Keratinocyte (primary cell): ENCODE measurements around the gene PNLIPRP3. TPM values are rescaled to one million over a fixed set of nuclear protein-coding genes. Genes with fewer than 3 reads are reported as not detected.

Experiments used
- DNase-seq: peaks from one replicate; pipeline ENCODE4 v3.0.0-alpha.2; 2011; ENCODE audit warnings: low read depth, missing footprints, low spot score
- FAIRE-seq: peaks from 2 replicates; lab custom pipeline; 2011; peaks lifted over from hg19 to GRCh38; lab: Jason Lieb, UNC
- H2AFZ ChIP-seq: 2 replicates; pipeline ENCODE4 v1.6.0; 2012; ENCODE audit warnings: low read length, control low read depth, inconsistent platforms; ENCODE audit not compliant: control insufficient read depth
- H3K27ac ChIP-seq: 2 replicates; pipeline ENCODE4 v1.5.1; 2011; ENCODE audit warnings: low read length; ENCODE audit not compliant: control insufficient read depth, insufficient read depth
- H3K27me3 ChIP-seq: 3 replicates; pipeline ENCODE4 v1.6.0; 2011; ENCODE audit warnings: low read length; ENCODE audit not compliant: control insufficient read depth, insufficient read depth; ENCODE audit errors: extremely low read depth
- H3K36me3 ChIP-seq, 2 experiments: 2 replicates in 1 of 2; 3 replicates in 1 of 2; pipeline ENCODE4 v1.5.1; 2011; ENCODE audit warnings: low read length in 2 of 2, mild to moderate bottlenecking in 1 of 2; ENCODE audit not compliant: control insufficient read depth in 2 of 2, insufficient read depth in 2 of 2; ENCODE audit errors: extremely low read depth in 1 of 2
- H3K4me1 ChIP-seq: 3 replicates; pipeline ENCODE4 v1.5.1; 2011; ENCODE audit warnings: low read length; ENCODE audit not compliant: control insufficient read depth, insufficient read depth; ENCODE audit errors: extremely low read depth
- H3K4me2 ChIP-seq: 3 replicates; pipeline ENCODE4 v1.6.0; 2011; ENCODE audit warnings: low read depth, low read length; ENCODE audit not compliant: control insufficient read depth, insufficient read depth; ENCODE audit errors: extremely low read depth
- H3K4me3 ChIP-seq, 3 experiments: fragments of 200-600 bp in 1 of 3; sonication (generic) in 1 of 3; 2 replicates in 2 of 3; 3 replicates in 1 of 3; pipeline ENCODE4 v1.5.1; 2011 to 2016; ENCODE audit warnings: low read length in 3 of 3, mild to moderate bottlenecking in 3 of 3, control low read depth in 2 of 3, inconsistent platforms in 1 of 3, low read depth in 1 of 3, mixed read lengths in 1 of 3, mixed run types in 1 of 3, moderate library complexity in 1 of 3; ENCODE audit not compliant: control insufficient read depth in 2 of 3, insufficient read depth in 2 of 3; ENCODE audit errors: extremely low read depth in 1 of 3
- H3K79me2 ChIP-seq: 2 replicates; pipeline ENCODE4 v1.6.0; 2012; ENCODE audit warnings: low read length; ENCODE audit not compliant: control insufficient read depth, insufficient read depth
- H3K9ac ChIP-seq: 3 replicates; pipeline ENCODE4 v1.6.0; 2011; ENCODE audit warnings: low read length; ENCODE audit not compliant: control insufficient read depth, insufficient read depth; ENCODE audit errors: extremely low read depth
- H3K9me1 ChIP-seq: 3 replicates; pipeline ENCODE4 v1.6.0; 2011; ENCODE audit warnings: low read length; ENCODE audit not compliant: control insufficient read depth, insufficient read depth; ENCODE audit errors: extremely low read depth
- H3K9me3 ChIP-seq: 2 replicates; pipeline ENCODE4 v1.5.1; 2012; ENCODE audit warnings: low read depth, low read length; ENCODE audit not compliant: control insufficient read depth
- H4K20me1 ChIP-seq: 3 replicates; pipeline ENCODE4 v1.6.0; 2011; ENCODE audit warnings: low read length; ENCODE audit not compliant: control insufficient read depth, insufficient read depth; ENCODE audit errors: extremely low read depth
- CTCF ChIP-seq, 3 experiments: IDR thresholded peaks in 1 of 3; conservative IDR thresholded peaks in 1 of 3; optimal IDR thresholded peaks in 1 of 3; 2 replicates in 2 of 3; 3 replicates in 1 of 3; pipeline versions ENCODE3 to v1.5.1; 2011; ENCODE audit warnings: low read length in 3 of 3, mild to moderate bottlenecking in 3 of 3, moderate library complexity in 2 of 3, control low read depth in 1 of 3, inconsistent platforms in 1 of 3; ENCODE audit not compliant: insufficient read depth in 2 of 3; ENCODE audit errors: extremely low read depth in 1 of 3
- EZH2 ChIP-seq: IDR thresholded peaks from one replicate; pipeline ENCODE4 v1.6.1; 2012; ENCODE audit warnings: inconsistent platforms, mild to moderate bottlenecking, low read length, moderate library complexity
- dilution Hi-C: fragments of 300-500 bp; cut with MboI; formaldehyde crosslinking; loops from one replicate; pipeline ENCODE4 v1.7.0; 2020; ENCODE audit warnings: low sequenced_read_pairs; ENCODE audit not compliant: extremely low pct_ligation_motif_present
- polyA plus RNA-seq, 5 experiments: library from polyadenylated mRNA; depleted of rRNA in 3 of 5; stranded (reverse) in 3 of 5; stranded (forward) in 1 of 5; unstranded in 1 of 5; fragments of >200 nt; gene quantifications; 1 replicate in 1 of 5; 2 replicates in 3 of 5; 3 replicates in 1 of 5; pipeline versions ENCODE4 v1.2.1 to v1.2.3, GENCODE V29; 2011 to 2012; ENCODE audit warnings: missing spikeins in 2 of 5, low read depth in 1 of 5, low replicate concordance in 1 of 5

Gene PNLIPRP3
- polyA plus RNA-seq, 1 donor (not counting 4 experiments of a cell fraction or from before 2014, with no cell fraction given): 117 TPM

GRCh38 chr10:116408719-116409118 lies 18.9 kb upstream of the PNLIPRP3 start:
- no peaks in the 10 kb centered on the region for H3K9me1 ChIP-seq
- TF ChIP-seq EZH2 (no peak), CTCF (optimal IDR thresholded peaks at IDR 0.05 in 1 of 3, IDR thresholded peaks at IDR 0.05 in 1 of 3, conservative IDR thresholded peaks at IDR 0.05 in 1 of 3; ENCODE audit: extremely low read depth in 1 of 3, insufficient read depth in 2 of 3, low read length in 3 of 3) (no peak)
- FAIRE-seq (no peak), DNase-seq (no peak)
- no peak overlapping the region for H3K4me3 ChIP-seq
- H3K9me3 ChIP-seq: no peaks in the 10 kb centered on the region
- H3K9ac ChIP-seq: no peak overlapping the region
- no peaks in the 10 kb centered on the region for H3K27me3 ChIP-seq
- no peak overlapping the region for H3K4me2 ChIP-seq
- H2AFZ ChIP-seq: no peak overlapping the region
- no peaks in the 10 kb centered on the region for H3K79me2 ChIP-seq
- dilution Hi-C loops: no loop called here
- no peaks in the 10 kb centered on the region for H3K36me3 ChIP-seq
- H3K4me1 ChIP-seq: no peaks in the 10 kb centered on the region
- no peak overlapping the region for H3K27ac ChIP-seq
- H4K20me1 ChIP-seq: no peaks in the 10 kb centered on the region

- dilution Hi-C loops: no loop called here
- no peaks in the 10 kb centered on the region for H3K4me1 ChIP-seq
- TF ChIP-seq CTCF (optimal IDR thresholded peaks at IDR 0.05 in 1 of 3, IDR thresholded peaks at IDR 0.05 in 1 of 3, conservative IDR thresholded peaks at IDR 0.05 in 1 of 3; ENCODE audit: extremely low read depth in 1 of 3, insufficient read depth in 2 of 3, low read length in 3 of 3): no peak
- H3K4me3 ChIP-seq: no peak overlapping the region
- FAIRE-seq (no peak), DNase-seq (no peak)
- no peak overlapping the region for H3K27ac ChIP-seq
- H3K79me2 ChIP-seq: no peaks in the 10 kb centered on the region
- H3K9ac ChIP-seq: no peak overlapping the region
- no peaks in the 10 kb centered on the region for H4K20me1 ChIP-seq
- H3K9me1 ChIP-seq: no peaks in the 10 kb centered on the region
- H3K27me3 ChIP-seq: no peaks in the 10 kb centered on the region
- H3K4me2 ChIP-seq: no peak overlapping the region
- H3K36me3 ChIP-seq: no peaks in the 10 kb centered on the region
- H3K9me3 ChIP-seq: no peaks in the 10 kb centered on the region
- no peak overlapping the region for H2AFZ ChIP-seq
Observed at GRCh38 chr10:116410351-116410750, 17.3 kb upstream of the PNLIPRP3 start.
